Measurements from ENCODE around the gene POLK. TPM values are rescaled to one million over a fixed set of nuclear protein-coding genes. Genes with fewer than 3 reads are reported as not detected.

Gene POLK
- total RNA-seq, 1 donor: 54.2 TPM

DNA sequence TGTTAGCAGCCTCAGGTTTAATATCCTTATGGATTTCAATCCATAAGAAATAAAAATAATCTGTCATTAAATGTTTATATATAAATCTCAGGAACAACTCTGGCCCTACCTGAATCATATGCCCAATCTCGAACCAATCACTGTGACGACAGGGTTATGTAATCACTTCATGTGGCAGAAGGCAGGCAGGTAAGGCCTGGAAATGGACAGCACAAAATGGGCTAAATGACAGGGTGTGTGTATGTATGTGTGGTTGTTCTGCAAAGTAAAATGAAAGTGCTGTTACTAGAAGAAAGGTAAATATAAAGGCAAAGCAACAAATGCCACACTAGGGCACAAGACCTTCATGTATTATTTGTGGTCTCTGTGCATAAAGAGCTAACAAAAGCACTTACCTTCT lies 119.2 kb downstream of the POLK start:
- no peak for DNase-seq (ENCODE audit: low read depth)
- no peak overlapping the region for H3K4me3 ChIP-seq (ENCODE audit: low read depth, low read length)
- TF ChIP-seq, protein P1, sequence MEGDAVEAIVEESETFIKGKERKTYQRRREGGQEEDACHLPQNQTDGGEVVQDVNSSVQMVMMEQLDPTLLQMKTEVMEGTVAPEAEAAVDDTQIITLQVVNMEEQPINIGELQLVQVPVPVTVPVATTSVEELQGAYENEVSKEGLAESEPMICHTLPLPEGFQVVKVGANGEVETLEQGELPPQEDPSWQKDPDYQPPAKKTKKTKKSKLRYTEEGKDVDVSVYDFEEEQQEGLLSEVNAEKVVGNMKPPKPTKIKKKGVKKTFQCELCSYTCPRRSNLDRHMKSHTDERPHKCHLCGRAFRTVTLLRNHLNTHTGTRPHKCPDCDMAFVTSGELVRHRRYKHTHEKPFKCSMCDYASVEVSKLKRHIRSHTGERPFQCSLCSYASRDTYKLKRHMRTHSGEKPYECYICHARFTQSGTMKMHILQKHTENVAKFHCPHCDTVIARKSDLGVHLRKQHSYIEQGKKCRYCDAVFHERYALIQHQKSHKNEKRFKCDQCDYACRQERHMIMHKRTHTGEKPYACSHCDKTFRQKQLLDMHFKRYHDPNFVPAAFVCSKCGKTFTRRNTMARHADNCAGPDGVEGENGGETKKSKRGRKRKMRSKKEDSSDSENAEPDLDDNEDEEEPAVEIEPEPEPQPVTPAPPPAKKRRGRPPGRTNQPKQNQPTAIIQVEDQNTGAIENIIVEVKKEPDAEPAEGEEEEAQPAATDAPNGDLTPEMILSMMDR (IDR thresholded peaks at IDR 0.05; ENCODE audit: insufficient read depth, low read length): no peak

DNA sequence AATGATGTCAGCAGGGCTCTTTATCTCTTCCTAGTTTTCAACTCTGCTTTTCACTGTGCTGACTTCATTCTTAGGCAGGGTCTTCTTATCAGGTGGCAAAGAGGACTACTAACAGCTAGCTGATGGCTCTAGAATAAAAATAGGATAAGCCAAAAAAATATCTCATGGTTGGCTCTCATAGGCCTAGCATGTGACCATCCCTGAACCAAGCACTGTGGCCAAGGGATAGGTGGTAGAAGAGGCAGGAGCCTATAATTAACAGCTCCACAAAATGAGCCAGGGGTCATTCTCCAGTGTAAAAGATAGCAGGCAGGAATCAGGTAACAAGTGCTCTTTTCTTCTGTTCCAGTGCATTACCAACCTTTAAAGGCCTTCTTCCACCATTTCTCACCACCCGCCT lies 120.6 kb downstream of the POLK start:
- no peak overlapping the region for H3K4me3 ChIP-seq (ENCODE audit: low read depth, low read length)
- DNase-seq (ENCODE audit: low read depth): no peak
- TF ChIP-seq, protein P1 (IDR thresholded peaks at IDR 0.05; ENCODE audit: insufficient read depth, low read length): no peak

DNA sequence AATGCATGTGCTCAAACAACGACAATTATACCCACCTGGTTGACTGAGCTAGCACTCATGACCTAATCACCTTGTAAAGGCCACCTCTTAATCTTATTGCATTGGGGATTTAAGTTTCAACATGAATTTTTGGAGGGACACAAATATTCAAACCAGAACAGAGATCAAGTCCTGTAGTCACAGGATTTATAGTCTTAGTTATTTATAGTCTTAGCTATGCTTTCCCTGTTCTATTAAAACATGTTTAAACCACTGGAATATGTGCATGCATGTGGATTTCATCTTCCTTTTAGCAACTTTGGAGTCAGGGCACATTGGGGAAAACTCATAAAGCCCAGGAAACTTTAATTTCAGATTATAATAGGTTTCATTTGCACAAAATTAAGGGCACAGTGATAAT lies 126.3 kb downstream of the POLK start:
- no peak overlapping the region for H3K4me3 ChIP-seq (ENCODE audit: low read depth, low read length)
- TF ChIP-seq, protein P1 (IDR thresholded peaks at IDR 0.05; ENCODE audit: insufficient read depth, low read length): no peak
- no peak for DNase-seq (ENCODE audit: low read depth)

DNA sequence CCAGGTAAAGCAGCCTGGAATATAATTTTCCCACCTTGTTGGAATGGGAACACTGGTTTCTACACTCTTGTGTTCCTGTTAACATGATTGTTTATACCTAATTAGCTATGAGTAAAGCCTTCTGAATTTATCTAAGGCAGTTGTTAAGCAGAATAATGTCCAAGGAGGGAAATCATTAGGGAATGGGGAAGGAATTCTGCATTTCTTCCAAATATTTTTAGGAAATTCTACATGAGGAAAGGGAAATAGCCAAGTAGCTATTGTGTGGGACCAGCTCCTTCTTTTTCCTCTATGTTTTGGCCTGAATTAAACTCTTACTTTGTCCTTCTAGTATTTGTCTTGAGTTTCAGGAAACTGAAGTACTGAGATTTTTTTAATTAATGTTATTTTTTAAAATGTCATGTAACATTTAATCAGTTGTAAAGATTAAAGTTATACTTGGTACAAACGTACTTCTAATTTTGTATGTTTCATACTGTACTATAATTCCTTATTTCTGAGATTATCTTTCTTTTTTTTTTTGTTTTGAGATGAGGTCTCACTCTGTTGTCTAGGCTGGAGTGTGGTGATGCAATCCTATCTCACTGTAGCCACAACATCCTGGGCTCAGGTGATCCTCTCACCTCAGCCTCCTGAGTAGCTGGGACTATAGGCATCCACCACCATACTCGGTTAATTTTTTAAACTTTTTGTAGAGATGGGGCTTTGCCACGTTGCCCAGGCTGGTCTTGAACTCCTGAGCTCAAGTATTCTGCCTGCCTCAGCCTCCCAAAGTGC lies 128.0 kb downstream of the POLK start:
- TF ChIP-seq, protein P1 (IDR thresholded peaks at IDR 0.05; ENCODE audit: insufficient read depth, low read length): no peak
- DNase-seq (ENCODE audit: low read depth): peak; percentile 35
- no peak overlapping the region for H3K4me3 ChIP-seq (ENCODE audit: low read depth, low read length)

DNA sequence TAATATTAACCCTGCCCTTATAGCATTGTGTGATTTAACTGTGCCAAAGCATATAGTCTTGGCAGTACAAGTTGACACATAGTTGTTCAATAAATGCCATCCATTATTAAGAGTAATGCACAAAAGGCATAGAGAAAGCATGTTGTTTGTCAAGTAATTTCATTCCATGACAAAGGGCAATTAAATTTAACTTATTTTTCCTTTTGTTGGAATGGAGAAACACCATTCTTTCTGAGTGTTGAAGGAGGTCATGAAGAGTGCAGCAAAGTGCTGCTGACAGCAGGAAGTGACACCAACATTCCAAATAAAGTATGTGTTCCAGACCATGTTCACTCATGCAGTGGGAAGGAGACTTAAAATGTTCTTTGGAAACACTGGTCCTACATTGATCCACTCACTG lies 128.7 kb downstream of the POLK start:
- DNase-seq (ENCODE audit: low read depth): peak; percentile 96
- no peak overlapping the region for H3K4me3 ChIP-seq (ENCODE audit: low read depth, low read length)
- TF ChIP-seq, protein P1 (IDR thresholded peaks at IDR 0.05; ENCODE audit: insufficient read depth, low read length): no peak

DNA sequence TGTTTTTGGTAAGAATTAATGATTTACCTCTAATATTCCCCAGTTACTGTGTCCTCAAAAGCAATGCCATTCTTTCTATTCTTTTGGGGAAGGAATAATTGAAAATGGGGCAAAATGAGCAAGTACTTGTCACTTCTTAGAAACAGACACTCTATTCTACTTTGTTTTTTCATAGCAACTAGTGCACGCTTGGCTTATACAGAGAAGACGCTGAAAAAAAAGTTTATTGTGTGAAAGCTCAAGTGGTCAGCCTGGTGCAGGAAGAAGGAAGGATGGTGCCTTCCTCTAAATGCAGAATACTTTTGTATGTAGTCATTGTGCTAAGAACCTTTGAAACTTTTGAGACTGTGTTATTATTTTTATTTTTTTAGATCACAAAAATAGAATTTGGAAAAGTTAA lies 129.1 kb downstream of the POLK start:
- DNase-seq (ENCODE audit: low read depth): peak; percentile 51
- TF ChIP-seq, protein P1 (IDR thresholded peaks at IDR 0.05; ENCODE audit: insufficient read depth, low read length): no peak
- no peak overlapping the region for H3K4me3 ChIP-seq (ENCODE audit: low read depth, low read length)

DNA sequence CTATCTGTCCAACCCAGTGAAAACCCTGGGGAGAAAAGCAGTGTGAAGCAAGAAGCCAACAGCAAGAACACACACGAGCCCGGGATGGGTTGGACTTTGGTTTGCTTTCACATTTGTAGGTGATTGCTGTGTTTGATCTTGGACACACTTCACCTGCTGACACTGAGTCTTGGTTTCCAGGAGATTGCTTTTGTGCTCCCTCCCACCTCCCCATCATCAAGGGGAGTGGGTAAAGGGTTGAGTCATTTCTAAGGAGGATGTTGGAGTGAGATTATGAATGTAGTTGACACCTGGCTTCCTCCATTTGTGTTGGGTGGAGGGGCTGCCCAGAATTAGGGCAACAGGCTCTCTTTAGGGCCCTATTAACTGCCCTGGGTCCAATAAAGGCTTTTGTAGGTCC lies 137.0 kb downstream of the POLK start:
- H3K4me3 ChIP-seq (ENCODE audit: low read depth, low read length): no peak overlapping the region
- TF ChIP-seq, protein P1 (IDR thresholded peaks at IDR 0.05; ENCODE audit: insufficient read depth, low read length): no peak
- no peak for DNase-seq (ENCODE audit: low read depth)

Data from fibroblast of the aortic adventitia (primary cell).